Measurements from ENCODE around the gene DAB2IP. TPM values are rescaled to one million over a fixed set of nuclear protein-coding genes. Genes with fewer than 3 reads are reported as not detected.

DAB2IP gene
- total RNA-seq, 4 donors from 2014 or later = 42.0 to 93.4 (median 47.9) TPM

- TF ChIP-seq POLR2AphosphoS5 (IDR thresholded peaks at IDR 0.05) = no peak
- no peak for TF ChIP-seq EP300 (IDR thresholded peaks at IDR 0.05)
- Histone ChIP-seq H3K27ac (peak overlapping the region in 2 of 4 donors; percentile 44 to 71), H3K4me1 (peaks cover 0 to 26% (median 6%) of the 10 kb centered on the region in 3 donors), H3K4me3 (no peak overlapping the region), H3K27me3 (no peaks in the 10 kb centered on the region), H3K36me3 (peaks cover 0 to 100% of the 10 kb centered on the region in 2 donors), H3K9me3 (no peaks in the 10 kb centered on the region)
- WGBS, 2 donors (ENCODE audit: low coverage in 1 of 2) = 83% methylated on average over 6 of the region's 21 CpGs; no CpG with 5 or more reads in 1 of the 2 donors
- no peak for ATAC-seq
Measured at GRCh38 chr9:121763561-121764370, 112.3 kb downstream of the DAB2IP start.

- TF ChIP-seq CTCF (IDR thresholded peaks at IDR 0.05) (no peak), POLR2AphosphoS5 (IDR thresholded peaks at IDR 0.05) (no peak), EP300 (IDR thresholded peaks at IDR 0.05) (no peak), POLR2A (IDR thresholded peaks at IDR 0.05) (no peak)
- H3K9me3 ChIP-seq = no peaks in the 10 kb centered on the region
- WGBS, 2 donors (ENCODE audit: low coverage in 1 of 2) = 93 to 100% methylated on average over 1 to 3 of the region's 9 CpGs
- H3K36me3 ChIP-seq = peaks cover 0 to 100% of the 10 kb centered on the region in 2 donors
- no peak overlapping the region for H3K4me3 ChIP-seq
- peak overlapping the region in 3 of 4 donors; percentile 44 to 71 (median 53) for H3K27ac ChIP-seq
- no peak for ATAC-seq
- no peaks in the 10 kb centered on the region for H3K27me3 ChIP-seq
- H3K4me1 ChIP-seq = peaks cover 0 to 26% (median 6%) of the 10 kb centered on the region in 3 donors
Measured at GRCh38 chr9:121764371-121764730, 112.9 kb downstream of the DAB2IP start.

DNA sequence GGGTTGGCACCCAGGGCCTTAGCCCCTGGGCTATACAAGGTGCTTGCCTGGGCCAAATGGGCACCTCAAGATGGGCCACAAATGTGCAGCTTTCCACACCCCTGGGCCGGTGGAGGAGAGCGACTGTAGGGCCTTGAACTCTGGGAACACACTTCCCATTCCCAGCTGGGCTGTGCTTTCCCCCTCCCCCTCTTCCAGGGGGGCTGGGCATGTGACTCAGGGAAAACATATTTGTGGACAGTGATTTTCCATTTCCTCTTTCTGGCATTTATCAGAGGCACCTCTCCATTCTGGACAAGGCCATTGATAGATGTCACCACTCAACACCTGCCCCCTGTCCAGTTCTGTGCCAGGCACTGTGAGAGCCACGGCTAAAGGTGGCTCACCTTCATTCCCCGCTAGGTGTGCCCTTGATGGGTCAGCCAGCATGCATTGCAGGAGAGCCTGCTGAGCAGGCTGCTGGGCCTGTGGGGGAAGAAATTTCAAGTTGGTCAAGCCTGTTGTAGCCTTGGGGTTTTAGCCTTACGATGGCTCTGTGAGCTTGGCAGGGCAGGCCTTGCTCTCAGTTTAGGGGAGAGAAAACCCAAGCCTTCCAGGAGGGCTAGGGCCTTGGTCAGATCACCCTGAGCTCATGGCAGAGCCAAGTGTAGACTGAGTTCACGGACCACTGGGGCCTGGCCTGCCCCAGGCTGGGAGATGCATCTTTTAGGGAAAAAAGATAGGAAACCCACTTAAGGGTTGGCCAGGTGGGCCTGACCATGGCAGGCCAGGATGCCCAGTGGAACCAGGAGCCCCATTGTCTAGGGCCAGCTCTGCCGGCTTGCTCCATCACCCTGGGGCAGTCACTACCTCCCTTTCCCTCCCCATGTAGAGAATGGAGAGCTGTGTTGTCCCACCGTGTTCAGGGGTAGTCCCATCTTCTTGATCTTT lies 113.9 kb downstream of the DAB2IP start:
- Histone ChIP-seq H3K36me3 (peaks cover 0 to 100% of the 10 kb centered on the region in 2 donors), H3K4me3 (no peak overlapping the region), H3K4me1 (peaks cover 0 to 26% (median 6%) of the 10 kb centered on the region in 3 donors), H3K27me3 (no peaks in the 10 kb centered on the region), H3K27ac (peak overlapping the region in 3 of 4 donors; percentile 44 to 71 (median 53)), H3K9me3 (no peaks in the 10 kb centered on the region)
- 44 to 63% methylated on average over 1 to 3 of the region's 8 CpGs for WGBS, 2 donors (ENCODE audit: low coverage in 1 of 2)
- TF ChIP-seq POLR2AphosphoS5 (IDR thresholded peaks at IDR 0.05) (peak; percentile 67), POLR2A (IDR thresholded peaks at IDR 0.05) (no peak)
- peak; percentile 61 for ATAC-seq

DNA sequence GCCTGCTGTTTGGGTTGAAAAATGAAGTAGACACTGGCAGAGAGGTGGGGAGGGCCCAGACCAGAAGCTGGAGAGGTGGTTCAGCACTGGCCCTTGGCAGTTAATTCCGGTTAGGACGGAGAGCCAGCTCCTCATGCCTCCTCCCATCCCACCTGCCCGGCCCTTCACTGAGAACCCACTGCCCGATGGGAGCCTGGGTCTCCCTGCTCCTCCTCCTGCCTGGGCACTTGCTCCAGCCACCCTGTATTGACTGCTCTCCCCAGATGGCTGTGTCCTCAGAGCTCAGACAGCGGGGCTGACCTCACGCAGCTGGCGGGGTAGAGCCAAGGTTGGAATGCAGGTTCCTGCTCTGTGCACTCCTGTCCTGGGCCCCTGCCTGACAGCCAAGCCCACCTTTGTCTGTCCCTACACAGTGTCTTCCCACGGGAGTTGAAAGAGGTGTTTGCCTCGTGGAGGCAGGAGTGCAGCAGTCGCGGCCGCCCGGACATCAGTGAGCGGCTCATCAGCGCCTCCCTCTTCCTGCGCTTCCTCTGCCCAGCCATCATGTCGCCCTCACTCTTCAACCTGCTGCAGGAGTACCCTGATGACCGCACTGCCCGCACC lies 114.7 kb downstream of the DAB2IP start:
- TF ChIP-seq EP300 (IDR thresholded peaks at IDR 0.05) (no peak), CTCF (IDR thresholded peaks at IDR 0.05) (no peak), POLR2AphosphoS5 (IDR thresholded peaks at IDR 0.05) (no peak), POLR2A (IDR thresholded peaks at IDR 0.05) (no peak)
- no peak for ATAC-seq
- H3K27me3 ChIP-seq = no peaks in the 10 kb centered on the region
- H3K4me1 ChIP-seq = peaks cover 0 to 31% (median 8%) of the 10 kb centered on the region in 3 donors
- H3K27ac ChIP-seq = peak overlapping the region in 2 of 4 donors; percentile 53 to 71
- peaks cover 0 to 100% of the 10 kb centered on the region in 2 donors for H3K36me3 ChIP-seq
- 91% methylated on average over 6 of the region's 19 CpGs; no CpG with 5 or more reads in 1 of the 2 donors for WGBS, 2 donors (ENCODE audit: low coverage in 1 of 2)
- no peaks in the 10 kb centered on the region for H3K9me3 ChIP-seq
- H3K4me3 ChIP-seq = no peak overlapping the region

- TF ChIP-seq EP300 (IDR thresholded peaks at IDR 0.05) = no peak
- no peak for TF ChIP-seq POLR2A (IDR thresholded peaks at IDR 0.05)
- H3K4me1 ChIP-seq = peaks cover 0 to 42% (median 11%) of the 10 kb centered on the region in 3 donors
- no peaks in the 10 kb centered on the region for H3K9me3 ChIP-seq
- no peak overlapping the region for H3K4me3 ChIP-seq
- no peak for ATAC-seq
- 40 to 67% methylated on average over 1 of the region's 9 CpGs for WGBS, 2 donors (ENCODE audit: low coverage in 1 of 2)
- no peaks in the 10 kb centered on the region for H3K27me3 ChIP-seq
- H3K36me3 ChIP-seq = peaks cover 0 to 100% of the 10 kb centered on the region in 2 donors
- H3K27ac ChIP-seq = no peak overlapping the region
Measured at GRCh38 chr9:121767171-121767769, 115.8 kb downstream of the DAB2IP start.
